Measurements from ENCODE around the gene MTHFD1L.

DNA sequence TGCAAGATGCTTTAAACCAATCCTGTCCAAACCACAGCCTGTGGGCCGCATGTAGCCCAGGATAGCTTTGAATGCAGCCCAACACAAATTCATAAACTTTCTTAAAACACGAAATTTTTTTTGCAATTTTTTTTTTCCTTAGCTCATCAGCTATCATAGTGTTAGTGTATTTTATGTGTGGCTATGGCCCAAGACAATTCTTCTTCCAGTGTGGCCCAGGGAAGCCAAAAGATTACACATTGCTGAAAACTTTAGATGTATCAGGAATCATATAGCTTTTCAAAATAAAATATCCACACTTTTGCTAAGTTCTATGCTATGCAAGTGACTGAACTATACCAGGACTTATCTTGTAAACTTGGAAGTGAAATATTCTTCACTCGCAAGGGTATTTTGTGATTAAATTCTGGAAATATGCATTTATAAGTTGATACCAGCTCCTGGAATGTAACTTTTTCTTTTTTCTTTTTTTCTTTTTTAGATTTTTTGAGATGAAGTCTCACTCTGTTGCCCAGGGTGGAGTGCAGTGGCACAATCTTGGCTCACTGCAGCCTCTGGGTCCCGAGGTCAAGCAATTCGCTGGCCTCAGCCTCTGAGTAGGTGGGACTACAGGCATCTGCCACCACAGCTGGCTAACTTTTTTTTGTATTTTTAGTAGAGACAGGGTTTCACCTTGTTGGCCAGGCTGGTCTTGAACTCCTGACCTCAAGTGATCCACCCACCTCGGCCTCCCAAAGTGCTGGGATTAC lies 49.8 kb downstream of the MTHFD1L start:
- TF ChIP-seq, protein P1, sequence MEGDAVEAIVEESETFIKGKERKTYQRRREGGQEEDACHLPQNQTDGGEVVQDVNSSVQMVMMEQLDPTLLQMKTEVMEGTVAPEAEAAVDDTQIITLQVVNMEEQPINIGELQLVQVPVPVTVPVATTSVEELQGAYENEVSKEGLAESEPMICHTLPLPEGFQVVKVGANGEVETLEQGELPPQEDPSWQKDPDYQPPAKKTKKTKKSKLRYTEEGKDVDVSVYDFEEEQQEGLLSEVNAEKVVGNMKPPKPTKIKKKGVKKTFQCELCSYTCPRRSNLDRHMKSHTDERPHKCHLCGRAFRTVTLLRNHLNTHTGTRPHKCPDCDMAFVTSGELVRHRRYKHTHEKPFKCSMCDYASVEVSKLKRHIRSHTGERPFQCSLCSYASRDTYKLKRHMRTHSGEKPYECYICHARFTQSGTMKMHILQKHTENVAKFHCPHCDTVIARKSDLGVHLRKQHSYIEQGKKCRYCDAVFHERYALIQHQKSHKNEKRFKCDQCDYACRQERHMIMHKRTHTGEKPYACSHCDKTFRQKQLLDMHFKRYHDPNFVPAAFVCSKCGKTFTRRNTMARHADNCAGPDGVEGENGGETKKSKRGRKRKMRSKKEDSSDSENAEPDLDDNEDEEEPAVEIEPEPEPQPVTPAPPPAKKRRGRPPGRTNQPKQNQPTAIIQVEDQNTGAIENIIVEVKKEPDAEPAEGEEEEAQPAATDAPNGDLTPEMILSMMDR (IDR thresholded peaks at IDR 0.05), result no peak
- TF ChIP-seq POLR2A (IDR thresholded peaks at IDR 0.05), result no peak
